Motor neuron (in vitro differentiated cells): ENCODE measurements around the gene WDR86. TPM values are rescaled to one million over a fixed set of nuclear protein-coding genes. Genes with fewer than 3 reads are reported as not detected.
A peak's percentile ranks its signal among the peaks of the same experiment; 100 is the strongest.

Experiments
- ATAC-seq, 8 experiments: fragments of 200-7000 bp; cut with Tn5 transposase; replicated peaks in 6 of 8; 2 replicates each; pipeline ENCODE4 v1.8.0; 2021; ENCODE audit warnings: mild to moderate bottlenecking in 8 of 8, moderate library complexity in 8 of 8
- H3K27ac ChIP-seq, 2 donors: fragments of 250-450 bp; sonication (Bioruptor Pico); 2 replicates each; pipeline ENCODE4 v1.9.0; 2021; ENCODE audit warnings: antibody characterized with exemption in 2 of 2, mild to moderate bottlenecking in 2 of 2, moderate library complexity in 1 of 2
- H3K4me1 ChIP-seq, 2 donors: fragments of 250-450 bp; sonication (Bioruptor Pico); replicated peaks in 1 of 2; 2 replicates each; pipeline ENCODE4 v1.6.1; 2021; ENCODE audit warnings: antibody characterized with exemption in 2 of 2, mild to moderate bottlenecking in 2 of 2, moderate library complexity in 1 of 2
- H3K4me3 ChIP-seq, 5 donors: fragments of 250-450 bp; sonication (Bioruptor Pico); 2 replicates each; pipeline ENCODE4 v1.9.0; 2021; ENCODE audit warnings: antibody characterized with exemption in 5 of 5, mild to moderate bottlenecking in 5 of 5, moderate library complexity in 4 of 5
- WGBS, 10 experiments: fragments of 450-650 bp; shearing (Covaris generic); methylation state at CpG; one replicate each; pipeline ENCODE4 v1.0.0; 2022; 5-methylcytosine and 5-hydroxymethylcytosine counted together
- in situ Hi-C, 9 experiments: fragments of 400-800 bp; cut with MboI; loops; one replicate each; pipeline ENCODE4 v1.15.0; 2021; ENCODE audit warnings: low sequenced_read_pairs in 9 of 9, low pct_unique_long_range_greater_than_20kb in 2 of 9; ENCODE audit not compliant: unreplicated experiment in 9 of 9
- total RNA-seq, 8 experiments: library from RNA; unstranded; fragments of 300-600 nt; gene quantifications; 2 replicates each; pipeline versions ENCODE4 v1.2.3 to v1.2.4, GENCODE V29; 2022

WDR86 gene
- total RNA-seq, 8 experiments from 2014 or later = 0.56 to 35.3 (median 21.8) TPM

- ATAC-seq = no peak
- Histone ChIP-seq H3K4me3 (no peak overlapping the region), H3K27ac (peak overlapping the region in 1 of 2 donors; percentile 75), H3K4me1 (peaks cover 33 to 37% of the 10 kb centered on the region in 2 donors)
- in situ Hi-C loops = loop anchor here in 1 of 9 experiments (25.0 kb wide), 1 partner anchor 118 kb away; no protein-coding TSS in a partner anchor
- 67 to 96% (median 89%) methylated on average over 2 to 10 of the region's 16 CpGs; no CpG with 5 or more reads in 6 of the 10 experiments for WGBS, 10 experiments
Measured at GRCh38 chr7:151430391-151431205, 20.8 kb upstream of the WDR86 start.

DNA sequence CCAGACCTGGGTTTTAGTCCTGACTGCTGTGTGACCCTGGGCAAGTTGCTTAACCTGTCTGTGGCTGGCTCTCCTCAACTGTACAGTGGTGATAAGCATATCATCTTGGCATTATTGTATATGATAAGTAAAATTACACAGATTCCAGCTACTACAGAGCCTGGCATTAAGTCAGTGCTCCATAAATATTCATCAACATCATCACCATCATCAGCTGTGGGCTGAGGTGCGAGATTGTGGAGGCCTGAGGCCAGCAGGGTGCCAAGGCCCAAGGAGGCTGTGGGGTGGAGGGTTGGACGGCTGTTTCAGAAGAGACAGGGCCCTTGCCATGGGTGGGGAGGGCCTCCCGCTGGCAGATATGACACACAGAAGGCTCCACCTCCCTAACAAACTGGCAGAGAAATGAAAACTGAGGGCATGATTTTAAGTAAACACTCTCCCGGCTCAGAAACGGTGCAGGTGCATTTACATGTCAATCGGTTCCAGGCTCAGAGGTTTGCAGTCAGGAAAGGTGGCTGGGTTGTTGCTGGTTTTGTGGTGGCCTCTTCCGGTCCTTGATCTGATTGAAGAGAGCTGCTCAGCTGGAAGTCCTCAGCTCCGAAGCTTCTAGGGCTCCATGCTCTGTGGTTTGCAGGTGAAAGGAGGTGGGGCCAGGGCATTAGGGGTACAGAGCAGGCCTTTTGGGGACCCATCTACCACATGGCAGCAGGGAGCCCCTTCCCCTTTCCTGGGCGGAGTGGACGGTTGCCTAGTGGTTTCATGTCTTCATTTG is 19.9 kb upstream of the WDR86 start:
- H3K4me1 ChIP-seq = peaks cover 29 to 33% of the 10 kb centered on the region in 2 donors
- 0 to 100% (median 34%) methylated on average over 1 to 6 of the region's 10 CpGs; no CpG with 5 or more reads in 5 of the 10 experiments for WGBS, 10 experiments
- in situ Hi-C loops = loop anchor here in 1 of 9 experiments (25.0 kb wide), 1 partner anchor 117 kb away; no protein-coding TSS in a partner anchor
- H3K27ac ChIP-seq = peak overlapping the region; percentile 73 to 75
- no peak overlapping the region for H3K4me3 ChIP-seq
- peak in 2 of 8 experiments; percentile 11 to 25 for ATAC-seq

GRCh38 chr7:151429237-151429559 is 19.4 kb upstream of the WDR86 start:
- 62 to 100% (median 95%) methylated on average over 1 to 3 of the region's 5 CpGs; no CpG with 5 or more reads in 4 of the 10 experiments for WGBS, 10 experiments
- in situ Hi-C loops = loop anchor here in 1 of 9 experiments (25.0 kb wide), 1 partner anchor 117 kb away; no protein-coding TSS in a partner anchor

DNA sequence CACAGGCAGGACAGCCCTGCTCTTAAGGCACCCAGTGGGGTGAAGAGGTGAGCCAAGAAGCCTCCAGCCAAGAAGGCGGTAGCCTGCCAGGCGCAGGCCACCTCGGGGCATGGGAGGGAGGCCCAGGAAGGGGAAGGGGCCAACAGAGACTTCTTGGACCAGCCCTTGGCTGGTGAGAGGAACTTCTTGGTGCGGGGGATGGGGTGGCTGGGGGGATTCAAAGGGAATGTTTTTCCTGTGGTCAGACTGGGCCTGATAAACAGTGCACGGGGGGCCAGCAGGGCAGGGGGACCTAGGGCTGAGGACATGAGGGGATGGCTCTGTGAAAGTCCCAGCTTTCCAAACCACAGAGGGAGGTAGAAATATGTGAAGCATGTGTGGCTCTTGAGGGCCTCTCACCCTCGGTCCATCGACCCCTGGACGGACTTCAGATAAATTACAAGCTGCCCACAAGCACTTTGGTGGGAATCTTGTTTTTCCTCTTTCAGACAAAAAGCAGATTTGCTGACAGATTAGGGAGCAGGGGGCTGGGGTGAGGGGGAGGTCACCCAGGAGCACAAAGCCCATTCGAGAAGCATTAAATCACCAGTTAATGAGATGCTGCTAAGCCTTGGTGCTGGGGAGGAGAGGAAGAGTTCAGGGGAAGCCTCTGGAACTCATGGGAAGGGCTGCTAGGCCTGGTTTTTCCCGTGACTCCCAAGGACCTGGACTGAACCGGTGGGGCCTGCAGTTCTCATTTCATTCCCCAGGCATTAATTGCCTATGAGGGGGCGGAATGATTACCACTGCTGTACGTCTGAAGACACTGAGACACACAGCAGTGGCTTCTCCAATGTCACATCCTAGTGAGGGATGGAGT is 18.8 kb upstream of the WDR86 start:
- in situ Hi-C loops = loop anchor here in 1 of 9 experiments (25.0 kb wide), 1 partner anchor 116 kb away; no protein-coding TSS in a partner anchor
- no peak overlapping the region for H3K4me3 ChIP-seq
- peak overlapping the region; percentile 73 to 75 for H3K27ac ChIP-seq
- H3K4me1 ChIP-seq = peaks cover 29 to 33% of the 10 kb centered on the region in 2 donors
- 0 to 66% (median 20%) methylated on average over 1 to 4 of the region's 13 CpGs; no CpG with 5 or more reads in 4 of the 10 experiments for WGBS, 10 experiments
- peak in 7 of 8 experiments; percentile 25 to 97 (median 96) for ATAC-seq

More at GRCh38 chr7:151429237-151429559, 19.4 kb upstream of the WDR86 start:
- Histone ChIP-seq H3K27ac (peak overlapping the region; percentile 73 to 75), H3K4me1 (peaks cover 29 to 33% of the 10 kb centered on the region in 2 donors), H3K4me3 (no peak overlapping the region)
- peak in 2 of 8 experiments; percentile 8 to 42 for ATAC-seq

DNA sequence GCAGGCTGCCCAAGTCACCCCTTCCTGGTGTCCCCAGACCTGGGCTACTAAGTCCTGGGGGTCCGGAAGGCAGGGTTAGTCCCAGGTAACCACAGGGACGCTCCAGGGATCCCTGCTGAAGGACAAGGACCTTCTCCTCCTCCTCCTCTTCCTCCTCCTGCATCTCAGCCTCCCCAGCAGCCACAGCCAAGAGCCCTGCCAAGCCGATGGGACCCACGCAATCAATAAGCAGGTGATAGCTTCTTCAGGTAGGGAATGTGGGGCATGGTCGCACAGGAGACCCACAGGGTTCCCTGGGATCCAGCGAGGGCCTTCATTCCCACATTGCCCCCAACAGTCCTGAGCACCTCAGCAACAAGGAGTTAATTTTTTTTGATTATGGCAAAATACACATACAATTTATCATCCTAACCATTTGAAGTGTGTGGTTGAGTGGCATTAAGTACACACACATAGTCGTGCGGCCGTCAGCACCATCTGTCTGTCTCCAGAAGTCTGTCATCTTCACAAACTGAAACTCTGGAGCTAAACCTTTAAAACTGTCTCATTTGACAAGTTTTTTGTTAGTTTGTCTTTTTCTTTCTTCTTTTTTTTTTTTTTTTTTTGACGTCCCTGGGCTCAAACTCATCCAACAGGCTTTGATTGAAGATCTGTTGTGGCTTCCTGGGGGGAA is 18.0 kb upstream of the WDR86 start:
- no peak for ATAC-seq
- in situ Hi-C loops = loop anchor here in 1 of 9 experiments (25.0 kb wide), 1 partner anchor 116 kb away; no protein-coding TSS in a partner anchor
- peaks cover 29 to 33% of the 10 kb centered on the region in 2 donors for H3K4me1 ChIP-seq
- H3K27ac ChIP-seq = peak overlapping the region; percentile 73 to 75
- H3K4me3 ChIP-seq = no peak overlapping the region
- WGBS, 10 experiments = 0 to 100% (median 45%) methylated on average over 1 to 6 of the region's 10 CpGs; no CpG with 5 or more reads in 1 of the 10 experiments

DNA sequence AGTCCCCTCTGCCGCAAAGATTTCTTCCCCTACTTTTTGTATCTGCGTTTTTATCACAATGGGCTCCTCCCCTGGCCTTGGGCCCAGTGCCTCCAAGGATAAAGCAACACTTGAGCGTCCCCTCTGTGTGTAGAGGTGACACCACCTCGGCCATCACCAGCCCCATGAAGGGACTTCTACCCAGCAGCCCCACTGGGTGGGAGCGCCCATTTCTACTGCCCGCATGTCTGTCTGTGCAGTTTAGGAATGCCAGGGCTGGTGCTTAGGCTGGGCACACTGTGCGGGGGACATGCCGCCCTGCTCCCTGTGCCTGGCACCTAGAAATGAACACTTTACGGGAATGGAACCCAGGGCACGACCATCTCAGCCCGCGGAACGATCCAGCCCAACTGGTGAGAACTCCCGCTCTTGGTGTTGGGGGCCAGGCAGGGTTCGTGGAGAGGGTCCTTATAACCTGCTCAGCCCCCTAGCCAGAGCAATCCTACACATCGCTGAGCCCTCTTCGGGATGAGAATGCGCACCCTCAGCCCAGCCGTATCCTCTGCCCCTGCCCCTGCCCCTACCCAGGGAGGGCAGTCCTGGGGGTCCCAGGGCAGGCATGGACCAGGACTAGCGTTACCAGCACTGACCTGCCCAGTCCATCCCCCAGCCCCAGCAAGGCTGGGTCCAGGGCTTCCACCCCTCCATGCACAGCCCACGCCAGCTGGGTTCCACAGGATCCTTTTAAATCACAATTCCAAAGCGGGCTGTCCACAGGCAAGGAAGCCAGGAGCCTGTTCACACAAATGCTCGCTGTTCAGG is 17.3 kb upstream of the WDR86 start:
- ATAC-seq = no peak
- Histone ChIP-seq H3K4me1 (peaks cover 29 to 33% of the 10 kb centered on the region in 2 donors), H3K4me3 (no peak overlapping the region), H3K27ac (peak overlapping the region in 1 of 2 donors; percentile 73)
- in situ Hi-C loops = loop anchor here in 1 of 9 experiments (25.0 kb wide), 1 partner anchor 115 kb away; no protein-coding TSS in a partner anchor
- 27 to 100% (median 84%) methylated on average over 1 to 7 of the region's 23 CpGs; no CpG with 5 or more reads in 4 of the 10 experiments for WGBS, 10 experiments

GRCh38 chr7:151426441-151426903 is 16.6 kb upstream of the WDR86 start:
- WGBS, 10 experiments = 0 to 100% (median 81%) methylated on average over 3 to 9 of the region's 14 CpGs; no CpG with 5 or more reads in 2 of the 10 experiments
- H3K4me1 ChIP-seq = peaks cover 29 to 33% of the 10 kb centered on the region in 2 donors
- in situ Hi-C loops = loop anchor here in 1 of 9 experiments (25.0 kb wide), 1 partner anchor 114 kb away; no protein-coding TSS in a partner anchor
- ATAC-seq = peak in 2 of 8 experiments; percentile 62 to 65
- H3K27ac ChIP-seq = no peak overlapping the region
- no peak overlapping the region for H3K4me3 ChIP-seq

DNA sequence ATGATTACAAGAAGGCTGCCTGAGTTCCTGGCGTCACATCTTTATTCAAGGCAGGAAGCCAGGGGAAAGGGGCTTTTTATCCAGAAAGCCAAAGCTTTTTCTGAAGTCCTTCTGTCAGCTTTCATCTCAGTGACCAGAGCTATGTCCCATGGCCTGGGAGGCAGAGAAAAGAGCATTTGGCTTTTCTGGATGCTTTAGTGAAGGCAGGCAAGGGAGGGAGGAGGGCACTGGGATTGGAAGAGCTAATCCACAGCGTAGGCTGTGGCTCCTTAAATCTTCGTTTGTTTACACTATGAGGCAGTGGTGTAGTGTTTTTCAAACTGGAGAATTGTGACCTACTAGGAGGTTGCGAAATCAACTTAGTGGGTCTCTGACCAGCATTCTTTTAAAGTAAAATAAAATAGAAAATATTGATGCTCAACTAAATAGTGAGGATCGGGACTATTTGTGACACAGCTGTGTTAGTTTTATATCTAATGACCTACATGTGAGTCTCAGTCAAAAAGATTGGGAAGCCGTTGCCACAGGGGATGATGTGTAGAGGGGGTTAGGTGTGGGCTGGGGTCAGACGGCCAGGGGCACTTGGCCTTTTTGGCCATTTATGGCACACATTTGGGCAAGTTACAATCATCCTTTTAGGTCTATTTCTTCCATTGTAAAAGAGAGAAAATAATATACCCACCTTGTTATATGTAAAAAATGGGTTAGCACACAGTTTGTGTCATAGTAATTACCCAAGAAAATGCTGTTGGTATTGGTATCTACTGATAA is 16.0 kb upstream of the WDR86 start:
- no peak overlapping the region for H3K27ac ChIP-seq
- peaks cover 29 to 33% of the 10 kb centered on the region in 2 donors for H3K4me1 ChIP-seq
- WGBS, 10 experiments = 24 to 100% (median 89%) methylated on average over 1 to 7 of the region's 7 CpGs; no CpG with 5 or more reads in 1 of the 10 experiments
- no peak overlapping the region for H3K4me3 ChIP-seq
- in situ Hi-C loops = loop anchor here in 1 of 9 experiments (25.0 kb wide), 1 partner anchor 114 kb away; no protein-coding TSS in a partner anchor
- no peak for ATAC-seq

GRCh38 chr7:151424799-151425198 is 15.0 kb upstream of the WDR86 start:
- Histone ChIP-seq H3K27ac (no peak overlapping the region), H3K4me1 (peaks cover 23 to 24% of the 10 kb centered on the region in 2 donors), H3K4me3 (no peak overlapping the region)
- WGBS, 10 experiments = 0 to 100% (median 87%) methylated on average over 1 to 5 of the region's 5 CpGs
- no peak for ATAC-seq
- in situ Hi-C loops = loop anchor here in 1 of 9 experiments (25.0 kb wide), 1 partner anchor 112 kb away; no protein-coding TSS in a partner anchor

- in situ Hi-C loops = no loop called here
- no peak for ATAC-seq
Measured at GRCh38 chr7:151423936-151424335, 14.1 kb upstream of the WDR86 start.

More at GRCh38 chr7:151423936-151424335, 14.1 kb upstream of the WDR86 start:
- peaks cover 15 to 16% of the 10 kb centered on the region in 2 donors for H3K4me1 ChIP-seq
- 28 to 100% (median 91%) methylated on average over 1 to 5 of the region's 5 CpGs; no CpG with 5 or more reads in 1 of the 10 experiments for WGBS, 10 experiments
- no peak overlapping the region for H3K27ac ChIP-seq
- no peak overlapping the region for H3K4me3 ChIP-seq
